ENCODE measurements around the gene PPP3CA.

- TF ChIP-seq CTCF (conservative IDR thresholded peaks at IDR 0.05; ENCODE audit: low read depth, low read length) (no peak), EZH2 (IDR thresholded peaks at IDR 0.05; ENCODE audit: borderline replicate concordance, low read depth, low read length, poor library complexity, severe bottlenecking) (no peak)
Observed at GRCh38 chr4:101348995-101349800, 1.9 kb upstream of the PPP3CA start.

All from A673 (cell line).